H1 (cell line): Measurements from ENCODE around the gene SCO1. TPM values are rescaled to one million over a fixed set of nuclear protein-coding genes. Genes with fewer than 3 reads are reported as not detected.

Experiments used
- CTCF ChIA-PET: fragments of 300-600 bp; sonication (Branson Sonifier 250); formaldehyde crosslinking; loops from one replicate; lab custom pipeline; 2021; ENCODE audit not compliant: partially characterized antibody; lab: Charles Lee
- POLR2A ChIA-PET: fragments of 300-600 bp; sonication (Branson Sonifier 250); formaldehyde crosslinking; loops from one replicate; lab custom pipeline; 2021; ENCODE audit warnings: inconsistent platforms; ENCODE audit not compliant: partially characterized antibody; lab: Charles Lee
- DNase-seq, 2 experiments: peaks; one replicate each; pipeline versions ENCODE4 v3.0.0 to v3.0.0-alpha.2; 2010 to 2022; ENCODE audit warnings: low spot score in 2 of 2, low read depth in 1 of 2, mixed read lengths in 1 of 2
- FAIRE-seq: peaks from 2 replicates; lab custom pipeline; 2011; peaks lifted over from hg19 to GRCh38; lab: Jason Lieb, UNC
- H2AFZ ChIP-seq: 2 replicates; pipeline ENCODE4 v1.8.1; 2012; ENCODE audit warnings: low read length, inconsistent platforms
- H2AK5ac ChIP-seq: 2 replicates; pipeline ENCODE4 v1.6.1; 2013; ENCODE audit warnings: low read depth, low read length
- H2BK120ac ChIP-seq: replicated peaks from 2 replicates; pipeline ENCODE3; 2013; ENCODE audit warnings: low read depth, low read length, inconsistent platforms
- H2BK12ac ChIP-seq: 2 replicates; pipeline ENCODE4 v1.6.1; 2013; ENCODE audit warnings: low read depth, low read length
- H2BK15ac ChIP-seq: 2 replicates; pipeline ENCODE4 v1.6.1; 2013; ENCODE audit warnings: low read length
- H2BK20ac ChIP-seq: 2 replicates; pipeline ENCODE4 v1.6.1; 2013; ENCODE audit warnings: low read length
- H2BK5ac ChIP-seq: 2 replicates; pipeline ENCODE4 v1.6.1; 2013; ENCODE audit warnings: low read depth, low read length
- H3K14ac ChIP-seq: 2 replicates; pipeline ENCODE4 v1.6.1; 2013; ENCODE audit warnings: inconsistent platforms; ENCODE audit not compliant: insufficient read length
- H3K18ac ChIP-seq: 2 replicates; pipeline ENCODE4 v1.6.1; 2013; ENCODE audit warnings: low read length; ENCODE audit errors: extremely low read depth
- H3K23ac ChIP-seq: 2 replicates; pipeline ENCODE4 v1.6.1; 2013; ENCODE audit warnings: inconsistent platforms; ENCODE audit not compliant: insufficient read length
- H3K23me2 ChIP-seq: 2 replicates; pipeline ENCODE4 v1.6.1; 2013; ENCODE audit warnings: low read depth, low read length
- H3K27ac ChIP-seq: 2 replicates; pipeline ENCODE4 v1.6.1; 2011; ENCODE audit warnings: low read depth, low read length, inconsistent platforms
- H3K27me3 ChIP-seq, 4 experiments: replicated peaks in 1 of 4; 1 replicate in 1 of 4; 2 replicates in 3 of 4; pipeline versions ENCODE4 v1.6.1 to v1.8.1; 2011 to 2013; ENCODE audit warnings: low read length in 3 of 4, mild to moderate bottlenecking in 3 of 4, inconsistent platforms in 2 of 4, mixed read lengths in 2 of 4, moderate library complexity in 1 of 4; ENCODE audit not compliant: control insufficient read depth in 3 of 4, insufficient read depth in 3 of 4; ENCODE audit errors: extremely low read depth in 1 of 4
- H3K36me3 ChIP-seq, 4 experiments: 2 replicates each; pipeline versions ENCODE4 v1.6.1 to v1.8.1; 2011 to 2013; ENCODE audit warnings: mild to moderate bottlenecking in 4 of 4, low read length in 3 of 4, moderate library complexity in 2 of 4, control low read depth in 1 of 4, inconsistent platforms in 1 of 4; ENCODE audit not compliant: insufficient read depth in 4 of 4, control insufficient read depth in 2 of 4
- H3K4ac ChIP-seq: replicated peaks from 2 replicates; pipeline ENCODE3; 2013; ENCODE audit warnings: low read length, low read depth, mixed read lengths, inconsistent platforms; ENCODE audit not compliant: insufficient read length
- H3K4me1 ChIP-seq, 4 experiments: replicated peaks in 1 of 4; 1 replicate in 1 of 4; 2 replicates in 3 of 4; pipeline versions ENCODE4 v1.6.1 to v1.8.1; 2011 to 2013; ENCODE audit warnings: low read length in 3 of 4, inconsistent platforms in 2 of 4, mixed read lengths in 1 of 4; ENCODE audit not compliant: insufficient read depth in 4 of 4, control insufficient read depth in 3 of 4
- H3K4me2 ChIP-seq, 2 experiments: 2 replicates each; pipeline versions ENCODE4 v1.6.1 to v1.8.1; 2011 to 2013; ENCODE audit warnings: low read depth in 2 of 2, low read length in 2 of 2, control low read depth in 1 of 2, inconsistent platforms in 1 of 2, mild to moderate bottlenecking in 1 of 2; ENCODE audit not compliant: insufficient read depth in 1 of 2
- H3K4me3 ChIP-seq, 4 experiments: fragments of 200-600, 300-600 bp in 1 of 4; sonication (generic), shearing (Covaris generic), sonication (Bioruptor Twin) in 1 of 4; 2 replicates each; pipeline versions ENCODE4 v1.5.1 to v1.8.1; 2011 to 2016; ENCODE audit warnings: low read length in 4 of 4, low read depth in 3 of 4, control low read depth in 2 of 4, inconsistent platforms in 2 of 4, mild to moderate bottlenecking in 2 of 4, mixed read lengths in 1 of 4, moderate library complexity in 1 of 4; ENCODE audit not compliant: insufficient read depth in 2 of 4; ENCODE audit errors: extremely low read depth in 1 of 4
- H3K56ac ChIP-seq: replicated peaks from 2 replicates; pipeline ENCODE3; 2013; ENCODE audit warnings: low read depth, mild to moderate bottlenecking, mixed read lengths, low read length, inconsistent platforms; ENCODE audit not compliant: insufficient read length
- H3K79me1 ChIP-seq: 2 replicates; pipeline ENCODE4 v1.6.1; 2013; ENCODE audit warnings: low read depth, low read length, control low read depth
- H3K79me2 ChIP-seq, 2 experiments: 2 replicates each; pipeline versions ENCODE4 v1.6.1 to v1.8.1; 2012 to 2013; ENCODE audit warnings: low read length in 2 of 2, mild to moderate bottlenecking in 2 of 2, inconsistent platforms in 1 of 2; ENCODE audit not compliant: insufficient read depth in 2 of 2, control insufficient read depth in 1 of 2
- H3K9ac ChIP-seq, 4 experiments: replicated peaks in 1 of 4; 1 replicate in 1 of 4; 2 replicates in 3 of 4; pipeline versions ENCODE4 v1.6.1 to v1.8.1; 2011 to 2013; ENCODE audit warnings: low read depth in 3 of 4, low read length in 3 of 4, control low read depth in 2 of 4, mild to moderate bottlenecking in 2 of 4, moderate library complexity in 2 of 4, inconsistent platforms in 1 of 4; ENCODE audit errors: extremely low read depth in 1 of 4
- H3K9me3 ChIP-seq, 2 experiments: 2 replicates each; pipeline versions ENCODE4 v1.6.1 to v1.8.1; 2012 to 2013; ENCODE audit warnings: mild to moderate bottlenecking in 2 of 2, moderate library complexity in 2 of 2, control low read depth in 1 of 2, inconsistent platforms in 1 of 2, low read depth in 1 of 2, low read length in 1 of 2, mixed read lengths in 1 of 2; ENCODE audit not compliant: insufficient read depth in 2 of 2
- H4K20me1 ChIP-seq, 2 experiments: replicated peaks in 1 of 2; 2 replicates each; pipeline versions ENCODE3 to v1.8.1; 2011 to 2013; ENCODE audit warnings: inconsistent platforms in 2 of 2, low read length in 2 of 2, mild to moderate bottlenecking in 1 of 2; ENCODE audit not compliant: insufficient read depth in 2 of 2, control insufficient read depth in 1 of 2
- H4K5ac ChIP-seq: 2 replicates; pipeline ENCODE4 v1.6.1; 2013; ENCODE audit warnings: low read length, low read depth, mixed read lengths, inconsistent platforms; ENCODE audit not compliant: insufficient read length
- H4K8ac ChIP-seq: 2 replicates; pipeline ENCODE4 v1.8.0; 2013; ENCODE audit warnings: mild to moderate bottlenecking, moderate library complexity, low read length, inconsistent platforms; ENCODE audit not compliant: insufficient read depth; ENCODE audit errors: extremely low read depth
- H4K91ac ChIP-seq: replicated peaks from 2 replicates; pipeline ENCODE3; 2013; ENCODE audit warnings: low read length, mixed read lengths, inconsistent platforms; ENCODE audit not compliant: insufficient read length
- BRCA1 ChIP-seq: IDR thresholded peaks from 2 replicates; pipeline ENCODE4 v1.6.1; 2012; ENCODE audit warnings: low read depth, low read length, improper control_type of control experiment
- CREB1 ChIP-seq: IDR thresholded peaks from 2 replicates; pipeline ENCODE4 v1.6.1; 2012; ENCODE audit warnings: inconsistent platforms
- CTBP2 ChIP-seq: IDR thresholded peaks from 2 replicates; pipeline ENCODE4 v1.7.0; 2011; ENCODE audit warnings: borderline replicate concordance, mild to moderate bottlenecking, moderate library complexity, mixed read lengths, low read length; ENCODE audit not compliant: insufficient read depth, insufficient read length
- FOSL1 ChIP-seq: IDR thresholded peaks from 2 replicates; pipeline ENCODE4 v1.6.1; 2011; ENCODE audit warnings: mild to moderate bottlenecking, low read depth, low read length, moderate library complexity; ENCODE audit not compliant: insufficient read depth
- HDAC2 ChIP-seq, 2 experiments: fragments of 300-600 bp in 1 of 2; sonication (generic) in 1 of 2; IDR thresholded peaks; 2 replicates each; pipeline ENCODE4 v1.6.1; 2011 to 2012; ENCODE audit warnings: low read depth in 2 of 2, low read length in 2 of 2, mild to moderate bottlenecking in 2 of 2, moderate library complexity in 2 of 2, borderline replicate concordance in 1 of 2, inconsistent platforms in 1 of 2
- HDAC6 ChIP-seq: IDR thresholded peaks from one replicate; pipeline ENCODE4 v1.7.1; 2012; ENCODE audit warnings: low read depth, mild to moderate bottlenecking, inconsistent platforms, low read length, moderate library complexity
- KDM1A ChIP-seq: fragments of 200-600, 300-600 bp; sonication (generic); IDR thresholded peaks from 2 replicates; pipeline ENCODE4 v1.7.1; 2016; ENCODE audit warnings: mild to moderate bottlenecking, low read length, borderline replicate concordance
- NANOG ChIP-seq: IDR thresholded peaks from 2 replicates; pipeline ENCODE4 v1.6.1; 2011; ENCODE audit warnings: low read length, low read depth, mild to moderate bottlenecking, inconsistent platforms; ENCODE audit not compliant: insufficient read depth, poor library complexity, severe bottlenecking
- POLR2A ChIP-seq, 2 experiments: IDR thresholded peaks; 1 replicate in 1 of 2; 2 replicates in 1 of 2; pipeline ENCODE4 v1.6.1; 2011; ENCODE audit warnings: low read depth in 2 of 2, low read length in 2 of 2, mild to moderate bottlenecking in 2 of 2; ENCODE audit errors: control extremely low read depth in 1 of 2
- RAD21 ChIP-seq, 2 experiments: IDR thresholded peaks in 1 of 2; conservative IDR thresholded peaks in 1 of 2; 2 replicates each; pipeline ENCODE4 v1.6.1; 2011; ENCODE audit warnings: low read depth in 2 of 2, low read length in 2 of 2, improper control_type of control experiment in 1 of 2, inconsistent platforms in 1 of 2, mild to moderate bottlenecking in 1 of 2, moderate library complexity in 1 of 2
- SIN3A ChIP-seq, 2 experiments: IDR thresholded peaks in 1 of 2; conservative IDR thresholded peaks in 1 of 2; 2 replicates each; pipeline ENCODE4 v1.6.1; 2011 to 2012; ENCODE audit warnings: low read length in 2 of 2, improper control_type of control experiment in 1 of 2, low read depth in 1 of 2, mild to moderate bottlenecking in 1 of 2
- SIRT6 ChIP-seq: IDR thresholded peaks from one replicate; pipeline ENCODE4 v1.7.1; 2012; ENCODE audit warnings: low read length, inconsistent platforms
- SP4 ChIP-seq: IDR thresholded peaks from 2 replicates; pipeline ENCODE4 v1.6.1; 2012; ENCODE audit warnings: low read length, inconsistent platforms
- ZNF274 ChIP-seq: IDR thresholded peaks from 2 replicates; pipeline ENCODE4 v1.7.0; 2012; ENCODE audit warnings: low read length, borderline replicate concordance; ENCODE audit errors: extremely low read depth
- WGBS, 2 experiments: shearing (Covaris generic) in 1 of 2; methylation state at CpG; one replicate each; pipeline versions ENCODE4 v1.1.6 to v1.1.7; 2013 to 2015; ENCODE audit warnings: low lambda C conversion rate in 2 of 2, mixed read lengths in 2 of 2, inconsistent platforms in 1 of 2, low coverage in 1 of 2, missing lambda C conversion rate in 1 of 2; ENCODE audit not compliant: insufficient replicate concordance in 2 of 2, insufficient coverage in 1 of 2, insufficient read length in 1 of 2; ENCODE audit errors: extremely low coverage in 1 of 2, missing lambda C conversion rate in 1 of 2; 5-methylcytosine and 5-hydroxymethylcytosine counted together
- polyA plus RNA-seq, 7 experiments: library from polyadenylated mRNA; depleted of rRNA in 3 of 7; stranded (reverse) in 5 of 7; unstranded in 2 of 7; fragments of >200 nt in 5 of 7; fragments of 200-250 nt in 2 of 7; gene quantifications; 1 replicate in 5 of 7; 2 replicates in 1 of 7; 4 replicates in 1 of 7; pipeline versions ENCODE4 v1.2.1 to v1.2.3, GENCODE V29; 2011 to 2013; ENCODE audit warnings: missing spikeins in 2 of 7, mixed read lengths in 2 of 7
- total RNA-seq: library from RNA; stranded (reverse); fragmentation: NEBNext Ultra II Directional; extraction: Animal tissue kit (Norgen Biotek cat#: 25700); gene quantifications from 2 replicates; pipeline ENCODE4 v1.2.1, GENCODE V29; 2021

SCO1 gene
- total and polyA plus RNA-seq, 2 of the 8 experiments (the other 6 are each of a cell fraction or from before 2014, with no cell fraction given) = 18.7 to 61.8 TPM

DNA sequence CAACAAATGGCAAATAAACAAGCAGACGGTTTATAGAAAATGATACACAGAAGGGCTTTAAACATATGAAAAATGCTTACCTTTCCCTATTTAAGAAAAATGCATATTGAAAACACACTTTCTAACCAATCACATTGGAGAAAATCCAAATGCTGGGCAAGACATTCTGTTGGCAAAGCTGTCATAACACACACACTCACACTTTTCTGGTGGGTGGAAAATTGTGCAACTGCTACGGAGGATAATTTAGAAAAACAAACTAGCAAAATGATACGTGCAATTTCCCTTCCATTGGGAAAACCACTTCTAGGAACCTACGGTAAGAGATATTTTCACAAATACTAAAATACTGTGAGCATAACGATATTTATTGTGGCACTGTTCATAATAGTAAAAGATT is 30.4 kb downstream of the SCO1 start:
- Histone ChIP-seq H2AFZ (no peak overlapping the region), H3K14ac (no peak overlapping the region), H2BK15ac (no peak overlapping the region), H4K91ac (no peak overlapping the region), H2BK120ac (no peak overlapping the region), H3K9ac (no peak overlapping the region), H2BK20ac (no peak overlapping the region), H3K27ac (no peak overlapping the region), H3K4me2 (no peak overlapping the region), H4K5ac (no peak overlapping the region), H3K79me1 (no peaks in the 10 kb centered on the region), H3K4me3 (no peak overlapping the region), H4K8ac (no peak overlapping the region), H3K4me1 (no peaks in the 10 kb centered on the region), H3K27me3 (no peaks in the 10 kb centered on the region), H3K18ac (no peak overlapping the region), H2AK5ac (no peak overlapping the region), H3K36me3 (no peaks in the 10 kb centered on the region), H3K79me2 (no peaks in the 10 kb centered on the region), H3K4ac (no peak overlapping the region), H2BK12ac (no peak overlapping the region), H3K23me2 (no peaks in the 10 kb centered on the region), H4K20me1 (peaks cover 0 to 2% of the 10 kb centered on the region in 2 experiments), H3K23ac (no peak overlapping the region), H3K9me3 (no peaks in the 10 kb centered on the region), H3K56ac (no peak overlapping the region), H2BK5ac (no peak overlapping the region)
- DNase-seq (no peak), FAIRE-seq (no peak)
- WGBS, 2 experiments = 95% methylated on average over 5 of the region's 5 CpGs; no CpG with 5 or more reads in 1 of the 2 experiments
- ChIA-PET POLR2A (no interaction called here), CTCF (interaction anchor here (0.5 to 1.4 kb wide), 4 partner anchors 17 to 343 kb away, joined by 4 to 6 read pairs (median 5); no protein-coding TSS in a partner anchor)
- TF ChIP-seq ZNF274 (no peak), FOSL1 (no peak), SP4 (no peak), SIN3A (conservative IDR thresholded peaks at IDR 0.05 in 1 of 2, IDR thresholded peaks at IDR 0.05 in 1 of 2; ENCODE audit: low read depth in 1 of 2, low read length in 2 of 2) (no peak), NANOG (no peak), POLR2A (IDR thresholded peaks at IDR 0.05; ENCODE audit: control extremely low read depth in 1 of 2, low read depth in 2 of 2, low read length in 2 of 2) (no peak), CTBP2 (no peak), CREB1 (no peak), BRCA1 (no peak), HDAC6 (no peak), RAD21 (IDR thresholded peaks at IDR 0.05 in 1 of 2, conservative IDR thresholded peaks at IDR 0.05 in 1 of 2; ENCODE audit: low read depth in 2 of 2, low read length in 2 of 2) (no peak), SIRT6 (no peak), HDAC2 (IDR thresholded peaks at IDR 0.05; ENCODE audit: borderline replicate concordance in 1 of 2, low read depth in 2 of 2, low read length in 2 of 2) (no peak), KDM1A (no peak)
